ENCODE results near the gene NCK2.

Gene NCK2

DNA sequence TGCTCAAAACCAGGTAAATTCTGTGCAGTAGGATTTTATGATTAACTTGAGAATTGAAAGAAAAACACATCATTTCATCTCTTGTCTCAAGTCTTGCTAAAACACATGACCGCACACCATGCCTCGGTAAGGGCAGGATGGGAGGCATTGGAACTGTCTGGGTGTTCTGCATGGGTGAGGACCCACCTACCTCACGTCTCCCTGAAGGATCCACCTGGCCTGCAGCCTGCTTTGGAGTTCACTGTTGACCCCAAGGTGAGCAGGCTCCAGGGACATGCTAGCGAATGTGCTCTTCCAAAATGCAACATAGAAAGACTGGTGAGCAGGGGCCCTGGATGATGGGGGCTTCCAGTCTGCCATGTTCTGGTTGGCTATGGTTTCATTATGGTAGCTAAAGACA, 131.5 kb downstream of the NCK2 start:
- DNase-seq: no peak

- no peak for DNase-seq
Observed at GRCh38 chr2:105877945-105878344, 133.2 kb downstream of the NCK2 start.

- DNase-seq: no peak
Observed at GRCh38 chr2:105879106-105879802, 134.5 kb downstream of the NCK2 start.

DNA sequence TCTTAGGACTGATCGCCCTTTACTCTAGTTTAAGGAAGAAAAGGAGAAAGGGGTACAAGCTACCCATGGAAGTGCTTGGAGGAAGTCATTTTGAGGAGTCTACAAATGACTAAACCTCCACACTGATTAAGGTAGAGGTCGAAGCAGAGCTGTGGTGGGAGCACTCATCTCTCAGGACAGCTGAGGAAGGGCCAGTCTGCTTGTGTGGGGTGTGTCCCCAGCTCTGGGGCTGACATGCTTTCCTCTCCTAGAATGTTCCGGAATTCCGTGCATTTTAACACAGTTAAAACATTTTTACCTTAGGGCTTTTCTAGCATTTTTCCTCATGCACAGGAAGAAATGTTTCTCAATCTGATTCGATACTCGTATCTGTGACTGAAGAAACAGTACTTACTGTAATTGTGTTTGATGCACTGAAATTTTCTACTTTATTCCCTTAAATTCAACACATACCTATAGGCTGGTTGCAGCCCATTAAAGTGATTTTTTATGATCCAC, 135.1 kb downstream of the NCK2 start:
- DNase-seq: no peak

DNA sequence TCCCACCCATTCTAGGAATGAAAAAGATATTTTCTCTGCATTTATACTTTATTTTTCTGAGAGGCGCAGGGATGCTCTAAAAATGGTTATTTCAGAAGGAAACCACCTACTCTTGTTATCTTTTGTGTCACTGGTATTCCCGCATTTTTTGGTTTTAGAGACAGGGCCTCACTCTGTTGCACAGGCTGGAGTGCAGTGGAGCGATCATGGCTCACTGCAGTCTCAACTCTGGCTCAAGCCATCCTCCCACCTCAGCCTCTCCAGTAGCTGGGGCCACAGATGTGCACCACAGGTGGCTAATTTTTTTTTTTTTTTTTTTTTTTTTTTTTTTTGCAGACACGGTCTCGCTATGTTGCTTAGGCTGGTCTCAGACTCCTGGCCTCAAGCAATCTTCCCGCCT, 135.9 kb downstream of the NCK2 start:
- no peak for DNase-seq

DNA sequence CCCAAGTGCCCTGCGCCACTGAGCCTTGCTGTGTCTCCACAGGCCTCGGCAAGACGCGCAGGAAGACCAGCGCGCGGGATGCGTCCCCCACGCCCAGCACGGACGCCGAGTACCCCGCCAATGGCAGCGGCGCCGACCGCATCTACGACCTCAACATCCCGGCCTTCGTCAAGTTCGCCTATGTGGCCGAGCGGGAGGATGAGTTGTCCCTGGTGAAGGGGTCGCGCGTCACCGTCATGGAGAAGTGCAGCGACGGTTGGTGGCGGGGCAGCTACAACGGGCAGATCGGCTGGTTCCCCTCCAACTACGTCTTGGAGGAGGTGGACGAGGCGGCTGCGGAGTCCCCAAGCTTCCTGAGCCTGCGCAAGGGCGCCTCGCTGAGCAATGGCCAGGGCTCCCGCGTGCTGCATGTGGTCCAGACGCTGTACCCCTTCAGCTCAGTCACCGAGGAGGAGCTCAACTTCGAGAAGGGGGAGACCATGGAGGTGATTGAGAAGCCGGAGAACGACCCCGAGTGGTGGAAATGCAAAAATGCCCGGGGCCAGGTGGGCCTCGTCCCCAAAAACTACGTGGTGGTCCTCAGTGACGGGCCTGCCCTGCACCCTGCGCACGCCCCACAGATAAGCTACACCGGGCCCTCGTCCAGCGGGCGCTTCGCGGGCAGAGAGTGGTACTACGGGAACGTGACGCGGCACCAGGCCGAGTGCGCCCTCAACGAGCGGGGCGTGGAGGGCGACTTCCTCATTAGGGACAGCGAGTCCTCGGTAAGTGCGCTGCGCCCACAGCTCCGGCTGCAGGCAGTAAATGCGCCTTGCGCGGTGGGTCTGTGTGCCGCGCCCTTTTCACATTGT, 136.8 kb downstream of the NCK2 start:
- no peak for DNase-seq

DNA sequence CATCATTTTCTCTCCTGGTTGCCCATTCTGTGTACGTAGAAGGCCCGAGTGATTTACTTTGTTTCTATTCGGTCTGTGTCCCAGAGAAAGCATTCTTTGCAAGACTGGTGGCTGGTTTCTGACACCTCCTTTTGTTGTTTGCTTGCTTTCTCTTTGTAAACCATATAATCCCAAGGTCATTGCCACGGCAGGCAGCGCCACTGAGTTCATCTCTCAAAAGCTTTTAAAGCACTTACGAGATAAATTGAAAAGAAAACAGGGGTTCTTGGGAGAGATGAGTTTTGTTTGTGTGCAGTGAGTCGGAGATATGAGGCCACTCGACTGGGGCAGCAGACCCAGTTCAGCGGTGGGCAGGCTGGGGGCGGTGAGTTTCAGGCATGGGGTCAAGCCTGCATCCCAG, 137.6 kb downstream of the NCK2 start:
- no peak for DNase-seq

DNA sequence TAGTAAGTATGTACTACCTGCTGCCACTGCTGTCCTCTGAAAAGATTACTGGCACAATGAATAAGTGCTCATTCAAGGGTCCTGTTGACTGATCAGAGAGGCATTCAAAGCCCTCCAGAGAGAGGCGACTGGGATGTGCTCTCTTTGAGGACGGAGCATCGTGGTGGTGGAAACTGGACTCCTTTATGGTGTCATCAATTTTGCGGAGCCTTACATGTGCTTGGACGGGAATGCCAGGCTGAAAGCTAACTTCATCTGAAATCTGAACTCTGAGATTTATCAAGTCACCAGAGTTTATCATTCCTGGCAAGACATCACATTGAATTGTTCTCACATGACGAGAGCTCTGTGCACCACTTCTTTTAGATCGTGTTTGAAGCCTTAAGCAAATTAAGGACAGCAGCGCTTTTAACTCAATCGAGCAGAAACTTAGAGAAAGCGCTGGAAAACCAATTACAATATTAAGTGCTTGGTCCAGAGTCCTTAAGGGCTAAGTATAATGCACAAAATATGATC, 138.3 kb downstream of the NCK2 start:
- no peak for DNase-seq

DNA sequence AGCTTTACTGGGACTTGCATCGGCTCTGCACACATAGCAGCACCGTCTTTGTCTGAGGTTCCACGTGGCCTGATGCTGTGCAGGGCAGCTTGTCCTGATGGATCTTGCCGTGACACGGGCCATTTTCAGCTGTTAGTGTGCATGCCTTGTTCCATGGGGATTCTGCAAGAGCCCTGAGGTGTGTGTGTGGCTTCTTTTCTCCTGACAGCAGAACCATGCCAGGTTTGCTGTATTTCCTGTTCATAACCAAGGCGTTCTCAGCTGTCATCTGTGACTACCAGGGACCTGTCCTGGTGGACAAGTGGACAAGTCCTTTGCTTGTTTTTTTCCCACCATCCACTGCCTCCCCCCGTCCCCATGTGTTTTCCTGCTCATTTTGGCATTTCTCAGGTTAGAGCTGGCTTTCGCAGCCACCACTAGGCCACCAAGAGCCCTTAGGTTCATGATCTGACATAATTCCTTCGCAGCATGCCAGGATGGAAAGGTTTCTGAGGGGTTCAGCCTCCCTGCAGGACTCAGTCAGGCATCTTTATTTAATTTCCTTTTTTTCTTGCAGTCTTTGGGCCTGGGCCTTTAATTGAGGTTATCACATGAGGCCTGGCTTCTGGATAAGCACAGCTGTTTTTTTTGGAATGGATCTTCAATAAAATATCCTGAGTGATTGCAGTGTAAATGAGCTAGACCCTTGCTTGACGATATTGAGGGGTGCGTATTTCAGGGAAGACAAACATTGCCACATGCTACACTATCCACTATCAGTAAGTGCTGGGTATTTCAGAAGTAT, 139.4 kb downstream of the NCK2 start:
- DNase-seq: no peak

DNA sequence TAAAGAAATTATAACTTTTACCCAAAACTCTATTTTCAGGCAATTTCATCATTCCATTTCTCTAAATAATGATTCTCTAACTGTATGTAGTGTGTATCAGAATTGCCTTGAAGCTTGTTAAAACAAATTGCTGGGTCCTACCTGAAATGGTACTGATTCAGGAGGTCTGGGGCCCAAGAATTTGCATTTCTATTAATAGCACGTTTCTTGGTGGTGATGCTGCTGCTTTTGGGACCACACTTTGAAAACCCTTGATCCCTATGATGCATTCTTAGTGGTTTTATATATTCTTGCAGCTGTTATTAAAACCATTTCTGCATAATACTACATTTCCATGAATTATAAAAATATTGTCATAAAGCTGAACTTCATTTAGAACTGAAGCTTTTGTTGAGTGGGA, 140.7 kb downstream of the NCK2 start:
- no peak for DNase-seq

DNA sequence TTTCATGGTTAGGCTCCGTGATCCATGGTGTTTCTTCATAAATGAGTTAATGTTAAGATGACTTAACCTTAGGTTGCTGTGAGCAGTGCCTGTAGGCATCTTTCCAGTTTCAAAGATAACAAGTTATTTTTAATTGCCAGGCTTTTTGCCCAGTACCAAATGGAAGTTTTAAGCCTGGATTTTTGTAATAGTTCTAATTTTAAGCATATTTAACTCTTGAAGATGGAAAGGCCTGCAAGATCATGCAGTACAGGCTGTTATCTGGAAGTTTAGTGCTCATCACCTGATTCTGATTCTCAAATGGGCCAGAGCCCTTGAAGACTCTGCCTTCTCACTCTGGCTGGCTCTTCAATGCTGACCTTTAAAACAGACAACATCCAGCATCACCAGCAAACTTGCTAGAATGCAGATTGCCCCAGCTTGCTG, 141.3 kb downstream of the NCK2 start:
- no peak for DNase-seq

GRCh38 chr2:105886687-105887086, 142.0 kb downstream of the NCK2 start:
- no peak for DNase-seq

DNA sequence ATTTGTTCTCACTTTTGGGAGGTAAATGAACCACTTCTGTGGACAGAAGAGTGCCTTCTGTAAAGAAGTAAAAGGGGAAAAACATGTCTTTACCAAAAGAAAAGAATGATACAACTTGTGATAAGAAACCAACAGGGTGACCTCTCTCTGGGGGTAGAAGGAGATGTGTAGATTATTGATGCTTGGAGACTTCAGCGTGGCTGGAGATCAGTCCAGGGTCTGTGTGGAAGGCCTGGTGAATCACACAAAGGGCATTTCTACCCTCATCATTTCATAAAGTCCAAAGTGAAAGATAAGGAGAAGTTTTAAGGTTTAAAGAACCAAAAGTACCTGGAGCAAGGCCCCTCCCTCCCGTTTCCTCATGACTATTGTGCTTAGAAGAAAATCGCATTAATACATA, 142.5 kb downstream of the NCK2 start:
- DNase-seq: no peak

DNA sequence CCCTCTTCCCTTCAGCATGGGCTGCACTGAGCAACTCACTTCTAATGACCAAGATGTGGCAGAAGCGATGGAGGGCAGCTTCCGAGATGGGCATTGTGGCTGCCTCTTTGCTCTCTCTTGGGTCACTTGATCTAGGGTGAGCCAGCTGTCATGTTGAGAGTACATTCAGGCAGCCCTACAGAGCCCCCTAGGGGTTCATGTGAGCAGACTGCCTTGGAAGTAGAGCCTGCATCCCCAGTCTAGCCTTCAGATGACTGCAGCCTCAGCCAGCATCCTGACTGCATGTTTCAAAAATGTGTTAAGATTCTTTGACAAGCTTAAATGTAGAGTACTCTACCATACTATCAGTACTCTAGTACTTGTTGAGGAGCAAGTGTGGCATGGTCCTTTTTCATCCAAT, 143.9 kb downstream of the NCK2 start:
- DNase-seq: no peak

DNA sequence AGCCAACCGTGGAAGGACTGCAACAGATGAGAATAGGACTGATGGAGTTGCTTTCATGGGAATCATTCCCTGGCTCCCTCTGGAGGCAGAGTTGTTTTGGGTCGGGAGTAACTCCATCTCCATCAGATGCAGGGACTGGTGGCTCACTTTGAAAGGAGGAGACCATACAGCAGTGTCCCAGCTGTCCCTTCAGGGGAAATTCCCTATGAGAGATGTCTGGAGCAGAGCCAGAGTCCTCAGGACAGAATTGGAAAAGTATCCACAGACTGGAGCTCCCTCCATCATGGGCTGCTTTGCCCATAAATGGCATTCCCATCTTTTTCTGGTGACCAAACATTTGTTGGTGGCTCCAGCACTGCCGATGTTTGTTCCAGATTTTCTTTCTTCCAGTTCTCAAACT, 144.3 kb downstream of the NCK2 start:
- DNase-seq: no peak

- no peak for DNase-seq
Observed at GRCh38 chr2:105890111-105890510, 145.4 kb downstream of the NCK2 start.

GRCh38 chr2:105890856-105891255, 146.1 kb downstream of the NCK2 start:
- DNase-seq: no peak

- DNase-seq: no peak
Observed at GRCh38 chr2:105893011-105893995, 148.6 kb downstream of the NCK2 start.

DNA sequence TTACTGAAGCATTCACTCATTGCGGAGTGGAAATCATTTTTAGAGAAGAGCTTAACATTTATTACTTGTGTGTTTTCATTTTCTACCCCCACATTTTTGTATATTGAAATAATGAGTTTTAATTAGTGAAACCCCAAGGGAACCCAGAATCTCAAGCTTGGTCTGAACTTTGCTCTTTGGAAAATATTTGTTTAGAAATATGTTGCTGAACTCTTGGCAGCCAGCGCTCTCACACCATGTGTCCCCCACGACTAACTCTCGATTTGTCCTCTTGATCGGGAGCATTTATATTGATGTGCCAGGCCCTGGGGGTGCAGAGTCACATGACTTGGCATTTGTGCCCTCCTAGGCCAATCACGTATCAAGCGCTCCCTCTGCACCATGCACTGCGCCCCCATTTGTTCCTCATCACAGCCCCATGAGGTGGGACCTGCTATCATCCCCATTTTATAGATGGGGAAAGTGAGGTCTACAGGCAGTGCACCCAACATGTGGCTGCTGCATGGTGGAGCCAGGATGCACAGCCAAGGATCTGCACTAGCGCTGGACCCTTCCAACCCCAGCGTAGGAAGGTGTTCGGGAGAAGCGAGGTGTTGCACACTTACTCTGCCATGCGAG, 149.7 kb downstream of the NCK2 start:
- no peak for DNase-seq

DNA sequence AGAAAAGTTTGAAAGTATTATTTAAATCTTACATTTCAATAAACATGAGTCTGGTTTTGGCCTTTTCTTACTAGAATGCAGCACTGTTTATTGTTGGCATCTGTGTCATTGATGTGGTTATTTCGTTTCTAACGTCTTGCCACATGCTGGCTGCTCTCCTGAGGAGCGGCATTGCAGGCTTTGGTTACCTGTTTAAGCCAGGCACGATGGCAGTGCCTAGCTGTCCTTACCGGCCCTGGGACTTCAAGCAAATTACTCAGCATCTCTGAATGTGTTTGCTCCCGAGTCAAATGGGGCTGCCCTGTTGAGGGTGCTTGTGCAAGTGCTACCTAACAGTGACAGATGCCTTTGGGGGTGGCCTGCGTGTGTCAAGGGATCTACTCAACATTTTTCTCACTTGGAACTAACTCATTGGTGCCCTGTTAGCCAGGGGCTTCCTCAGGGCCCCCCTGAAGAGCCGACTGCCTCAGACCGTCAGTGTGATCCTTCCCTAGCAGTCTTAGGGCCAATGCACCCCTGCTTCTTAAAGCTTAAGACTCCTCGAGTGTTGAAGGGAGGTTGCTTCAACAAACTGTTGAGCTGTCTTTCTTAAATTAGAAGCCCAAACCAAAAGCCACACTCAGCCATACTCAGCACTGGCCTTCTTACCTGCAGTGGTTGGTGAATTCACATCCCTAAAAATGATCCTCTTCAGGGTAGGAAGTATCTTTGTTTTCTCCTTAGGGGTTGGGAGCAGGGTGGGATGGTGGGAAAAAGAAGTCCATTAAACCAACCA, 151.5 kb downstream of the NCK2 start:
- DNase-seq: peak; percentile 44

DNA sequence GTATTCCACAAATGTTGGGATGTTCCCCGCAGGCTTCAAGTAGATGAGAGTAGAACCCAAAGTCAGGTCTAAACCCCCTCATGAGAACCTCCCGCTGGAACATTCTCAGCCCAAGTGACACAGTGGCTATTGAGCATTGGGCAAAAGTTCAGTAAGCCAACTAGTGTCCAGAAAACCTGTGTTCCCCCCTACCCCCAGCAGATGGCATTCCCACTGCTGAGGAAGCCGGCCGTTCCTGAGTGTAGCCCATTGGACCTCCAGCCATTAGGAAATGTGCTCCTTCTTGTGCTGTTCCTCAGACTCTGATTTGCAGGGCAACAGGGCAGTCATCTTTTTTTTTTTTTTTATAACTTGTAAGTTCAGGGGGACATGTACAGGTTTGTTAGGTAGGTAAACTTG, 152.1 kb downstream of the NCK2 start:
- no peak for DNase-seq
